ENCODE results near the gene B4GALNT2.

DNA sequence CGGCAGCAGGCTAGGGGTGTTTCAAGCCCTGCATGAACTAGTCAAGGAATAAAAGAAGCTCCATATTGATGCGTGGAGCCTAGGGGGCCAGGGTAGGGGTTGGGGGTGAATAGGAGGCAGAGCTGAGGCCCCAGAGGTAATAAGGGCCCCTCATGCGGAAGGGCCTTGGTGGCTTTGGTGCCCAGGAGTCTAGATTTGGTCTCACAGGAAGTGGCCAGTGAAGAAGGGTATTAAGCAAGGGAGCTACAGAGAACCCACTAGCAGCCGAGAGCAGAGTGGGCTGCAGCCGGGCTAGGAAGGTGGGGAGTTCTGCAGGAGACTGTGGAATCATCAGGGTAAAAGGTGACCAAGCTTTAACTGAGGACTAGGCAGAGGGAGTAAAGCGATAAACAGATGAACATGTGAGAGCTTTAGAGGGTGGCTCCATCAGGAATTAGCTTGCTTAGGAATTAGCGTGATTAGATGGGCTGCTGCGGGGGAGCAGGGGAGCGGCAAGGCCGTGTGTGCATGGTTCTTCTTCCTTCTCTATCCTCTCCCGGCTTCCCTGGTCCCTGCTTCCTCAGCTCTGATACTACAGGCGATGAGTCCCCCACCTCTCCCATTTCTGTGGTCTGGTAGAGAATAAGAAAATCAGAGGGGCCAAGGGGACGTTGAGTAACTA lies 68.0 kb downstream of the B4GALNT2 start:
- TF ChIP-seq, protein P1, sequence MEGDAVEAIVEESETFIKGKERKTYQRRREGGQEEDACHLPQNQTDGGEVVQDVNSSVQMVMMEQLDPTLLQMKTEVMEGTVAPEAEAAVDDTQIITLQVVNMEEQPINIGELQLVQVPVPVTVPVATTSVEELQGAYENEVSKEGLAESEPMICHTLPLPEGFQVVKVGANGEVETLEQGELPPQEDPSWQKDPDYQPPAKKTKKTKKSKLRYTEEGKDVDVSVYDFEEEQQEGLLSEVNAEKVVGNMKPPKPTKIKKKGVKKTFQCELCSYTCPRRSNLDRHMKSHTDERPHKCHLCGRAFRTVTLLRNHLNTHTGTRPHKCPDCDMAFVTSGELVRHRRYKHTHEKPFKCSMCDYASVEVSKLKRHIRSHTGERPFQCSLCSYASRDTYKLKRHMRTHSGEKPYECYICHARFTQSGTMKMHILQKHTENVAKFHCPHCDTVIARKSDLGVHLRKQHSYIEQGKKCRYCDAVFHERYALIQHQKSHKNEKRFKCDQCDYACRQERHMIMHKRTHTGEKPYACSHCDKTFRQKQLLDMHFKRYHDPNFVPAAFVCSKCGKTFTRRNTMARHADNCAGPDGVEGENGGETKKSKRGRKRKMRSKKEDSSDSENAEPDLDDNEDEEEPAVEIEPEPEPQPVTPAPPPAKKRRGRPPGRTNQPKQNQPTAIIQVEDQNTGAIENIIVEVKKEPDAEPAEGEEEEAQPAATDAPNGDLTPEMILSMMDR (IDR thresholded peaks at IDR 0.05) = no peak
- no peak for TF ChIP-seq POLR2A (IDR thresholded peaks at IDR 0.05)
